HG02763 (cell line): ENCODE results near the gene GPR39.

Source experiments
- ATAC-seq: cut with Tn5 transposase; IDR thresholded peaks from one replicate; pipeline ENCODE4 v1.9.1; 2021; ENCODE audit warnings: mild to moderate bottlenecking, moderate library complexity; ENCODE audit not compliant: unreplicated experiment

Gene GPR39

GRCh38 chr2:132412021-132412420, 4.6 kb upstream of the GPR39 start:
- ATAC-seq: no peak

- ATAC-seq: no peak
Measured at GRCh38 chr2:132414081-132414480, 2.5 kb upstream of the GPR39 start.

- no peak for ATAC-seq
Measured at GRCh38 chr2:132415256-132415914, 1.2 kb upstream of the GPR39 start.

DNA sequence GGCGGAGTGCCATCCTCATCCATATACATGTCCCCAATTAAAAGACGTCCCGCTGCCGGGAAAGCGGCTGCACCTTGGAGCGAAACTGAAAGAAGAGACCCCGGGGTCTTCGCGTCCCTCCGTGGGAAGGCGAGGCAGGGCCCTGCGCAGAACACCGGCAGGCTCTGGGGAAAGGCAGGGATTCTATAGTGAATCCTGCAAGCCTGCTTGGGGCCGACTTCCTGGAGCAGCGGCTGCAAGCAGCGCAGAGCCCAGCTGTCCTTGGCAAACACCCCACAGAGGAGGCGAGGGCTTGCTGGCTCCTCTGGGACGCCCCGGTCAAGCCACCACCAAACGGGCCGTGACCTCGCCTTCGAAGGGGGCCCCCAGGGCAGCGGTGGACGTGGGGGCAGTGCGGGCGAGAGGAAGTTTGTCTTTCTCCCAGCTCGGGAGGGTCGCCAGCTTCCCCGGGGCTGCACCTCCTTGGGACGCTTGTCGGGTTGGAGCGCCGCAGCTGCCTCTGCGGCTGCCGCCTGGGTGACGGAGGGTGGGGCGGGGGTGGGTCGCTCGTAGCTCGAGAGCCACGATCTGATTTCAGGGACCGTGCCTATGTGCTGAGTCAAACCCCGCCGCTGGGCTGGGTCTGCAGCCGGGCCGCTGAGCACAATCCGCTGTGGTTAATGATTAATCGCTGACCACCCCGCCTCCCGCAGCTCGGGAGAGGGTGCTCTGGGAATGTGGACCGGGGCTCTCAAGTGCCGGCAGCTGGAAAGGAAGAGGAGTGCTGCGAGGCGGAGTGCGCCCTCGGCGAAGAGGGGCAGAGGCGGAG, 486 bp upstream of the GPR39 start:
- ATAC-seq: no peak

GRCh38 chr2:132417430-132418035, 928 bp downstream of the GPR39 start:
- ATAC-seq: no peak

GRCh38 chr2:132419235-132419634, 2.6 kb downstream of the GPR39 start:
- no peak for ATAC-seq

GRCh38 chr2:132419941-132420340, 3.3 kb downstream of the GPR39 start:
- ATAC-seq: no peak

- no peak for ATAC-seq
Measured at GRCh38 chr2:132420816-132421805, 4.5 kb downstream of the GPR39 start.

DNA sequence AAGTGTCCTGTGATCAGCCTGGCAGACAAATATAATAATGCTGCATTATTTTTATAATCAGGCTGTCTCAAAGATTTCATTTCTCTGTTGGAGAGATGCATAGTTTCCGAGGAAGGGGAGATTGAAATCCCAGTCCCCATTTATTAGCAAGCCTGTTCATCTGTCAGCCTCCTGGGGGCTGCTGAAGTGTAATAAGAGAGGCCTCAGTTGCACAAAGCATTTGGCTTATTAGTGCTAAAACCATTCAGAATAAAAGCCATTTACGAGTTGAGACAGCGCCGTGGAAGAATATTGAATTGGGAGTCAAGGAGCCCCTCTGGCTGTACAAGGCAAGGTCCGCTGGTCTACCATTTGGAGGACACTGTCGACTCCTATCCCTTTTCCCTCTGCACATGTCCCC, 6.1 kb downstream of the GPR39 start:
- ATAC-seq: no peak

DNA sequence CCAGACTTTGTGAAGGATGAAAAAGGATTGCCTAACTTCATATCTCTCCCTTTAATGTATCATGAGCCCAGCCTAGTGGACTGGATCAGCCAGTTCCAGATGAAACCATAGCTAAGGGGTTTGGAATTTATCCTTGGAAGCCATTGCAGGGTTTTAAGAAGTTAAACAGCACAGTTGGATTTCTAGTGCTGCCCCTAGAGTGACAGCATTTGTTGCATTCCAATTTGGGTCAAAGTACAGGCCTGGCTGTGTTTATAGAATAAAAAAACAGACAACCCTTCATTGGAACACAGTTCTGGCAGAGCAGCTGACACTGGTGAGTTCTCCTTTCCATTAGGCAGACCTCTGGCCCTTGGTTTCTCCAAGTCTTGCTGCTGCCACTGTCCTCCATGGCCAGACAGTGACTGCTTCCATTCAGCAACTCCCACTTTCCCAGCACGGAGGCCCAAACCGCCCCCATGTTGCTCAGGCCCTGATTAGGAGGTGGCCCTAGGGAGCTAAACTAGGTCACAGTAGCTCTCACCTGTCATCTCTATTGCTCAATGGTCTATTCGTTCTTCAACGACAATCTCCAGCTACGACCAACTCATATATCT, 8.0 kb downstream of the GPR39 start:
- ATAC-seq: no peak

- ATAC-seq: no peak
Measured at GRCh38 chr2:132426033-132426432, 9.4 kb downstream of the GPR39 start.

DNA sequence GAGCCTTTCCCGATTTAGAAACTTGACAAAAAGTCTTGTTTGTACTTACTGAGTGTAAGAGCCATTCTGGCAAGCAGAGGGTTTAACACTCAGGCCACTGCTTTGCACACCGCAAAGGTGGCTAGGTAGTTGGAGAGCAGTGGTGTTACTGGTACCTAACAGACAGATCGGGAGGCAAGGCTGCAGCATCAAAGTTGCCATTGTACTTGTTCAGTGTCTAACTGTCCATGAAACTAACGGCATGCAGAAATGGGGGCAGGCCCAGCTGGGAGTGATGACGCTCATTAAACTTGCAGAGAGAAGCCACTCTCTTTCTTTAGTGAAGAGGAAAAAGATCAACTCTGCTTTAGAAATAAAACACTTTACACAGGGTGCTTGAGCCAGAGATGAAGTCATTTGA, 10.1 kb downstream of the GPR39 start:
- ATAC-seq: no peak

- no peak for ATAC-seq
Measured at GRCh38 chr2:132429351-132429750, 12.7 kb downstream of the GPR39 start.

DNA sequence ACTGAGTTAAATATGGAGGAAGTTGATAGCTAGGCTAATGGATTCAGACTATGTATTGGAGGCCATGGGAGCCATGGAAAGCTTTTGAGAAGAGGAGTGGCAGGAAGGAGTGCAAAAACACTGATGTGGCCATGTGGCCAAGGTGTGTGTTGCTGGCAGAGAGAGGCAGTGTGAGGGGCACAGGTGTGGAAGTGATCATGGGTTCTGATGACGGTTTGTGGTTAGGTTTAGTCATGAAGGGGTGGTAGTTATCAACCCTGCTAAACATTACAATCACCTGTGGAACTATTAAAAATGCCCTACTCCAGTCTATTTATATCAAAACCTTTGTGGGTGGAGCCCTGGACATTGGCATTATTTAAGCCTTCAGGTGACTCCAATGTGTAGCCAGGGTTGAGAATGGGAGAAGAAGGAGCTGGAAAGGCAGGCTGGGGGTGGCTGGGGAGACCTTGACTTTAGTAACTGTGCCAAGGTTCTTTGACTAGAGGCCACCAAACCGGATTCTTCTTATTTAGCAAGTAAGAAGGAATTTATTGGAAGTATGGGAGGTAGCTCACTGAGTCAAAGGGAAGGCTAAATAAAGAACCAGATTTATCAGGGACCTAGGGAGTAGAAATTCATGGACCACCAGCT, 13.5 kb downstream of the GPR39 start:
- no peak for ATAC-seq

GRCh38 chr2:132430895-132431294, 14.3 kb downstream of the GPR39 start:
- no peak for ATAC-seq

DNA sequence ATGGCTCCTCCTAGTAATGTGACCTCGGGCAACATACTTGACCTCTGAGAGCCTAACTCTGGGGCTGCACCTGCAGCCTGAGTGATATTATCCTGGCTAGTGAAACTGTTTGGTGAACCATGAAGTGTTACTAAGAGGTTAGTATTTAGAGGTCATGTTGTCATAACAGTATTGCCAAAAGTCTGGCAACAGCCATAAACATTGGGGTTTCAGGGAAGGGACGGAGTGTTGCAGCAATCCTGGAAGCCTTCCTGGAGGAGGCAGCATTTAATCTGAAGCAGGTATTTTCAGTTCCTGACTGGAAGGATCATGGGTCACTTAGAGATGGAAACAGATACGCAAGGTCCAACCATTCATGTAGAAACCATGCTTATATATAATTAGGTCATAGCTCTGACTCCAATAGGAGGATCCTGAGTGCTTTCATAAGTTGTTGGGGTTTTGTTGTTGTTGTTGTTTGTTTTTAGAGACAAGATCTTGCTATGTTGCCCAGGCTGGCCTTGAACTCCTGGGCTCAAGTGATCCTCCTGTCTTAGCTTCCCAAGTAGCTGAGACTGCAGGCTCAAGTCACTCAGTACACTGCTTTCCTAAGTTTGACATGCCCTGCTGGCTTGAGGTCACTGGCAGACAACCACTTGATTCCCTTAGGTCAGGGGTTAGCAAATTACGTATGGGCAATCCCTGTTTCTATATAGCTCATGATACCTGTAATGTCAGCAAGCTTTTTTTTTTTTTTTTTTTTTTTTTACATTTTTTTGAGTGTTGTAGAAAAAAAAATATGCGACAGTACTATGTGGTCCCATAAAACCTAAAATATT, 21.5 kb downstream of the GPR39 start:
- ATAC-seq: no peak

DNA sequence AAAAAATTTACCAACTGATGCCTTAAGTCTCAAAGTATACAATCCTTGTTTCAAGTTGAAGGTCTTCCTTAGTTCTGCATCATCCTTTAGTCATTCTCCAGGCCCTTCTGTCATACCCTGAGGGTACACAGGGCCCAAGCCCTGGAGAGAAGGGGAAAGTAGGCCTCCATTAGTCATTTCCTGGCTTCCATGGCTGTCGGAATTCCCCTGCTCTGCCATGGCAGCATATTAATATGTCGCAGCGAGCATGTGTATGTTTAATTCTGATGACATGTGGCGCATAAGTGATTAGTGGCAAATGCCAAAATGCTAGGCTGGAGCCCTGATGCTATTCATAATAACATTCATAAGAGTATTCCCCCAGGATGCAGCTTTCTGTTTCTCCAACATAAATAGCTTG, 22.1 kb downstream of the GPR39 start:
- no peak for ATAC-seq

- no peak for ATAC-seq
Measured at GRCh38 chr2:132439703-132440398, 23.2 kb downstream of the GPR39 start.

DNA sequence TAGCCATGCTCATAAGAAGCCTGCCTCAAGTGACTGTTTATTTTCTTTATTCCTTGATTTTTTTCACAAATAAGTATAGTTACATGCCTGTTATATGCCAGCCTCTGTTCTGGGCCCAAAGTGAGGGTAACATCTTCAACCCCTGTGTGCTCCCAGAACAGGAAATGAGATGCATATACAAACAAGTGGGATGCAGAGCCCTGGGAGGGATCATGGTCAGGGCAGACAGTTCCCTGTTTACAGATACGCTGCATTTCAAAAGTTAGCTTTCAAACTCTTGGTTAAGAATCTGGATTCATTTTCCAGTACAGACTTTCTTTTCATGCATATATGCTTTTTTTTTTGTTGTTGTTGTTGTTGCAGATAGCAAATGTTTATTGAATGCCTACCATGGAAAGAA, 24.4 kb downstream of the GPR39 start:
- no peak for ATAC-seq
